NCI-H1105 (cell line): Measurements from ENCODE around the gene REL.

Experiments
- DNase-seq: peaks from one replicate; lab custom pipeline; 2025; lab: John Stamatoyannopoulos, UW

The REL gene

DNA sequence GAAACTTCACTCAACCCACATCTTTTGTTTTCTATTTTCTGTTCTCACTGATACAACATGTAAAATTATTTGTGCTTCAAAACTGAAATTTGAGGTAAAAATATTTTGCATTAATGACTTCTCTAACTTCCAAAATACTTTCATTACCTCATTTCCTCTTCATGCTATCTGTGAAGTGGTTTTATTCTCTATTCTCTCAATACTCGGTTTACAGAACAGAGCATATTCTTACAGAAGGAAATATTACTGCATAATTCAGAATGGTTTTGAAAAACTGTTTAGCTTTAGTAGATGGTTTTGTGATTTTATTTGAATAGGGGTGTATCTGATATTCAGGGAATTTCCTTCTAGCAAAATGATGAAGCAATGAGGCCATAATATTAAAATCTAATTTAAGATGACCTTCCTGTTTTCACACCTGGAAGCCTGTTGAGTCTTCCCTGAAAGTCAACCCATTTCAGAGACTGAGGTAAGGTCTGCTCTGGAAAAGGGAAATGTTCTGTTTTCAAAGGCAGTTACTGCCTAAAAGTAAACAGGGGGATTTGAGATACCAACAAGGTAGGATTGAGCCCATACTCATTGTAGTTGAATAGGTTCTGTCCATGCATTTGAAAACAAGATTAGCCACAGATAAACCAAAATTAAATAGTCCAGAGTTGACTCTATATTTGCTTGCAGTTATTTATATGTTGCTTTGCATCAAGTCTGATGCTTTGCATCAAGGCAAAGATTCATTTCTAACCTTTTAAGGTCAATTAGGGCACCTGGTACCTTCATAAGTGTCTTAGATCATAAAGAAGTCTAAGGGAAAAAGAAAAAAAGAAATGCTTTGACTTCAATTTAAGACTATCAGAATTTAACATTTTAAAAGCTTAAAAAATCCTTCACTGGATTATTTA, 85.4 kb downstream of the REL start:
- DNase-seq = no peak

DNA sequence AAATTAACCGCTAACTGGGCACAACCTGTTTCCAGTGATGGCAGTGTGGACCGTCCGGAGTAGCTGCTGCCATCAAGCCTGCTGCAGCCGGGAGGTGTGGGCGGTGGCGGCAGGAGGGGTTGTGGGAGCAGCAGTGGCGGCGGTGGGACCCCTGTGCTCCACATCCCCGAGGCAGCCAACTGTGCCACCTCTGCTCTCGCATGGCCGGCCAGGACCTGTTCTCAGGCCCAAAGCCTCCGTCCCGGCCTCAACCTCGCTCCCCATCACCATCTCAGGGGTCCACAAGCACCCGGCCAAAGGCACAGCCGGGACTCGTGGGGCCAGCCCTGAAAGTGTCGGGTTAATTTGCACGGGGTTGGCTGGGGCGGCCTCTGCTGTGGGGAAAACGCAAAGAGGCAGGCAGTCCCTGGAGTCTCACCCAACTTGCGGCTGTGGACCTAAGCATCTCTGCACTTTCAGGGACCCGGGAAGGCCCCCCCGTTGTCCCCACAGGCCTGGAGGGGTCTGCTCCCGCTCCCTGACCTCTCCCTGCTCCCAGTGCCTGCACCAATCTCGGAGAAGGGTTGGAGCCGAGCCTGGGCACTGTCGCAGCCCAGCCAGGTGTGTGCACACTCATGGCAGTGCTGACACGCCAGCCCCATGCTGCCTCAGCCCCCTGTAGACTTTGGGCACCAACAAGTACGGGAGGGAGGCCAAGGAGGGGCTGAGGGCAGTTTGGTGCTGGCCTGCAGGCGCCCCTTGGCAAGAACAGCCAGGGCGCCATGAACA, 91.7 kb downstream of the REL start:
- DNase-seq = no peak

DNA sequence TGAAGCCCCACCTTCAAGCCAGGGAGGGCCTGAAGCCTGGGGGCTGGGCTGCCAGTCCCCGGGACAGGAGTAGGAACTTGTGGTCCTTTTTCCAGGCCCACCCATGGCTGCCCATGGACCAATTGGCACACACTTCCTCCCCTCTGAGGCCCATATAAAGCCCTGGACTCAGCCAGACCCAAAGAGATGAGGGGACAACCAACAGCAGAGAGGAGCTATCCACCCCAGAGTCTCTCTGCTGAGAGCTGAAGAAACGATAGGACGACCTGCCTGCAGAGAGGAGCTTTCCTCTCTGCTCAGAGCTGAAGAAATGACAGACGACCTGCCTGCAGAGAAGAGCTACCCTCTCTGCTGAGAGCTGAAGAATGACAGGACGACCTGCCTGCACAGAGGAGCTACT, 92.3 kb downstream of the REL start:
- DNase-seq = no peak

DNA sequence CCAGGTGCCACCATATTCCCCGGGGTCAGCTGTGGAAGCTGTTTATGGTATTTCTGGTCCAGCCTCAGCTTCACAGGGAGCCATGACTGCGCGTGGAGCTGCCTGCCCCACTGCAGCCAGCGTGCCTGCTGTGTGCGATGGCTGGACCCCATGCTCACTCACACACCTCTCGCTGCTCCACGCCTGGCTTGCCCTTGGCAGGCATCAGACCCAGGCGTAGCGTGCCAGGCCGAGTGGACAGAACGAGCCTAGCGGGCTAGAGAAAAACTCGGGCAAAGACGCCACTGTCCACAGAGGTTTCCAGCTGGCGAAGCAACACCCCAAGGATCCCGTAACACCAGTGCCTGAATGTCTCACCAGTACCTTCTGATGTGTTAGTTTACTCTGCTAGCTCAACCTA, 93.3 kb downstream of the REL start:
- DNase-seq = no peak
